Upper lobe of left lung (tissue), 6 donors: ENCODE data around the gene FGF1. TPM values are rescaled to one million over a fixed set of nuclear protein-coding genes. Genes with fewer than 3 reads are reported as not detected.

Experiments used
- ATAC-seq, 2 donors: fragments of 200-7000 bp; cut with Tn5 transposase; one replicate each; pipeline ENCODE4 v1.9.1; 2022; ENCODE audit warnings: mild to moderate bottlenecking in 2 of 2, moderate library complexity in 2 of 2; ENCODE audit not compliant: low FRiP score in 2 of 2
- DNase-seq, 2 donors: peaks; one replicate each; pipeline ENCODE4 v3.0.0-alpha.2; 2019 to 2020
- H3K27ac ChIP-seq, 4 donors: fragments of 200-600 bp; sonication (generic); one replicate each; pipeline ENCODE4 v1.5.1; 2016 to 2019
- H3K27me3 ChIP-seq, 4 donors: fragments of 200-600 bp; sonication (generic); one replicate each; pipeline ENCODE4 v1.5.1; 2017 to 2019
- H3K36me3 ChIP-seq, 4 donors: fragments of 200-600 bp; sonication (generic); one replicate each; pipeline ENCODE4 v1.5.1; 2016 to 2019
- H3K4me1 ChIP-seq, 4 donors: fragments of 200-600 bp; sonication (generic); one replicate each; pipeline ENCODE4 v1.5.1; 2018 to 2019
- H3K4me3 ChIP-seq, 4 donors: fragments of 200-600 bp; sonication (generic); one replicate each; pipeline ENCODE4 v1.5.1; 2017 to 2019; ENCODE audit warnings: mild to moderate bottlenecking in 2 of 4, moderate library complexity in 1 of 4
- H3K9me3 ChIP-seq, 4 donors: fragments of 200-600 bp; sonication (generic); one replicate each; pipeline ENCODE4 v1.5.1; 2018 to 2019
- EP300 ChIP-seq, 4 donors: sonication (generic); formaldehyde crosslinking; IDR thresholded peaks; one replicate each; pipeline ENCODE4 v1.5.1; 2017; ENCODE audit warnings: antibody characterized with exemption in 4 of 4, control low read depth in 2 of 4
- POLR2A ChIP-seq, 4 donors: fragments of 450-650 bp; IDR thresholded peaks; one replicate each; pipeline ENCODE4 v1.5.1; 2016 to 2017; ENCODE audit warnings: antibody characterized with exemption in 4 of 4, mild to moderate bottlenecking in 2 of 4
- POLR2AphosphoS5 ChIP-seq, 2 donors: sonication (generic); formaldehyde crosslinking; IDR thresholded peaks; one replicate each; pipeline ENCODE4 v1.5.1; 2017; ENCODE audit warnings: antibody characterized with exemption in 2 of 2
- WGBS, 2 donors: methylation state at CpG; one replicate each; pipeline ENCODE4 v1.1.5; 2017 to 2018; 5-methylcytosine and 5-hydroxymethylcytosine counted together
- total RNA-seq, 6 donors: library from RNA; depleted of rRNA in 4 of 6; stranded (reverse); fragments of >200 nt in 4 of 6; gene quantifications; one replicate each; pipeline versions ENCODE4 v1.1.0 to v1.2.1, GENCODE V29; 2016 to 2021
- TF ChIP-seq, protein P1 (sequence below), 6 experiments: fragments of 450-650 bp in 4 of 6; fragments of 200-600 bp in 2 of 6; sonication (generic) in 2 of 6; IDR thresholded peaks; one replicate each; pipeline ENCODE4 v1.5.1; 2016 to 2019; ENCODE audit warnings: antibody characterized with exemption in 6 of 6
- donor health status: DM: no; HTN: no; CAD: no; lungs with moderate emphysema.
- donor health status: DM: no; HTN: yes; CAD: no; lungs with severe emphysema.

FGF1 gene
- total RNA-seq, 6 donors from 2014 or later = 0.63 to 1.3 (median 0.77) TPM; not detected in 2

- Histone ChIP-seq H3K9me3 (no peaks in the 10 kb centered on the region), H3K4me1 (no peaks in the 10 kb centered on the region), H3K36me3 (no peaks in the 10 kb centered on the region), H3K4me3 (no peak overlapping the region), H3K27ac (no peak overlapping the region), H3K27me3 (no peaks in the 10 kb centered on the region)
- no peak for TF ChIP-seq EP300 (IDR thresholded peaks at IDR 0.05)
- TF ChIP-seq, protein P1, sequence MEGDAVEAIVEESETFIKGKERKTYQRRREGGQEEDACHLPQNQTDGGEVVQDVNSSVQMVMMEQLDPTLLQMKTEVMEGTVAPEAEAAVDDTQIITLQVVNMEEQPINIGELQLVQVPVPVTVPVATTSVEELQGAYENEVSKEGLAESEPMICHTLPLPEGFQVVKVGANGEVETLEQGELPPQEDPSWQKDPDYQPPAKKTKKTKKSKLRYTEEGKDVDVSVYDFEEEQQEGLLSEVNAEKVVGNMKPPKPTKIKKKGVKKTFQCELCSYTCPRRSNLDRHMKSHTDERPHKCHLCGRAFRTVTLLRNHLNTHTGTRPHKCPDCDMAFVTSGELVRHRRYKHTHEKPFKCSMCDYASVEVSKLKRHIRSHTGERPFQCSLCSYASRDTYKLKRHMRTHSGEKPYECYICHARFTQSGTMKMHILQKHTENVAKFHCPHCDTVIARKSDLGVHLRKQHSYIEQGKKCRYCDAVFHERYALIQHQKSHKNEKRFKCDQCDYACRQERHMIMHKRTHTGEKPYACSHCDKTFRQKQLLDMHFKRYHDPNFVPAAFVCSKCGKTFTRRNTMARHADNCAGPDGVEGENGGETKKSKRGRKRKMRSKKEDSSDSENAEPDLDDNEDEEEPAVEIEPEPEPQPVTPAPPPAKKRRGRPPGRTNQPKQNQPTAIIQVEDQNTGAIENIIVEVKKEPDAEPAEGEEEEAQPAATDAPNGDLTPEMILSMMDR (IDR thresholded peaks at IDR 0.05) = no peak
- TF ChIP-seq POLR2AphosphoS5 (IDR thresholded peaks at IDR 0.05) = no peak
- TF ChIP-seq POLR2A (IDR thresholded peaks at IDR 0.05) = no peak
- no peak for ATAC-seq
- DNase-seq = no peak
- WGBS, 2 donors = 84 to 90% methylated on average over 4 of the region's 4 CpGs
Measured at GRCh38 chr5:142572006-142572405, 113.9 kb downstream of the FGF1 start.

DNA sequence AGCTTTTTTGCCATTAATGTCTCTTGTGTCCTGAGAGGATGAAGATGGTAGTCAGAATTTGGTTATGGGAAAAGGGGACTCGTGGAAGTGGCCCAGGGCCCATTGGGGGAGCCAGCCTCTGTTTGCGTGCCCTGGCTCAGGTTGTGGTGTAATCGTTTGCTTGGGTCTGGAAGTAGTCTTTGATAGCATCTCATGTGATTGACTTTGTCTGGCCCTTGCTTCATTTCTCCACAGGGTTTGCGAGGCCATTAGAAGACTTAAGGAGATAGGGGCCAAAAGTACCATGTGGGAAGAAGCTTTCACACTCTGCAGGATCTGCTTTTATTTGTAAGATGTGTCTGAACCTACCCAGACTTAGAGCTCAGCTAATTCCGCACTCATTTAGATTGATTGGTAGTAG is 114.5 kb downstream of the FGF1 start:
- Histone ChIP-seq H3K4me3 (no peak overlapping the region), H3K36me3 (no peaks in the 10 kb centered on the region), H3K4me1 (no peaks in the 10 kb centered on the region), H3K27me3 (no peaks in the 10 kb centered on the region), H3K27ac (no peak overlapping the region), H3K9me3 (no peaks in the 10 kb centered on the region)
- no peak for DNase-seq
- WGBS, 2 donors = 77 to 88% methylated on average over 5 of the region's 5 CpGs
- TF ChIP-seq, protein P1 (IDR thresholded peaks at IDR 0.05) = no peak
- TF ChIP-seq POLR2AphosphoS5 (IDR thresholded peaks at IDR 0.05) = no peak
- no peak for TF ChIP-seq POLR2A (IDR thresholded peaks at IDR 0.05)
- TF ChIP-seq EP300 (IDR thresholded peaks at IDR 0.05) = no peak
- no peak for ATAC-seq

GRCh38 chr5:142569905-142570304 is 116.0 kb downstream of the FGF1 start:
- H3K9me3 ChIP-seq = no peaks in the 10 kb centered on the region
- no peak overlapping the region for H3K4me3 ChIP-seq
- no peak for DNase-seq
- H3K36me3 ChIP-seq = no peaks in the 10 kb centered on the region
- TF ChIP-seq POLR2A (IDR thresholded peaks at IDR 0.05) (no peak), EP300 (IDR thresholded peaks at IDR 0.05) (no peak)
- H3K27me3 ChIP-seq = no peaks in the 10 kb centered on the region
- 81 to 86% methylated on average over 6 of the region's 6 CpGs for WGBS, 2 donors
- H3K4me1 ChIP-seq = no peaks in the 10 kb centered on the region
- no peak overlapping the region for H3K27ac ChIP-seq
- ATAC-seq = no peak

- no peak for DNase-seq
- H3K27ac ChIP-seq = peak overlapping the region in 1 of 4 donors; percentile 47
- 85 to 89% methylated on average over 3 of the region's 3 CpGs for WGBS, 2 donors
- no peaks in the 10 kb centered on the region for H3K9me3 ChIP-seq
- H3K4me1 ChIP-seq = no peaks in the 10 kb centered on the region
- ATAC-seq = no peak
- no peaks in the 10 kb centered on the region for H3K27me3 ChIP-seq
- H3K36me3 ChIP-seq = no peaks in the 10 kb centered on the region
- no peak overlapping the region for H3K4me3 ChIP-seq
- TF ChIP-seq POLR2A (IDR thresholded peaks at IDR 0.05) (no peak), EP300 (IDR thresholded peaks at IDR 0.05) (no peak), POLR2AphosphoS5 (IDR thresholded peaks at IDR 0.05) (no peak)
- TF ChIP-seq, protein P1 (IDR thresholded peaks at IDR 0.05) = no peak
Measured at GRCh38 chr5:142568996-142569335, 116.9 kb downstream of the FGF1 start.

DNA sequence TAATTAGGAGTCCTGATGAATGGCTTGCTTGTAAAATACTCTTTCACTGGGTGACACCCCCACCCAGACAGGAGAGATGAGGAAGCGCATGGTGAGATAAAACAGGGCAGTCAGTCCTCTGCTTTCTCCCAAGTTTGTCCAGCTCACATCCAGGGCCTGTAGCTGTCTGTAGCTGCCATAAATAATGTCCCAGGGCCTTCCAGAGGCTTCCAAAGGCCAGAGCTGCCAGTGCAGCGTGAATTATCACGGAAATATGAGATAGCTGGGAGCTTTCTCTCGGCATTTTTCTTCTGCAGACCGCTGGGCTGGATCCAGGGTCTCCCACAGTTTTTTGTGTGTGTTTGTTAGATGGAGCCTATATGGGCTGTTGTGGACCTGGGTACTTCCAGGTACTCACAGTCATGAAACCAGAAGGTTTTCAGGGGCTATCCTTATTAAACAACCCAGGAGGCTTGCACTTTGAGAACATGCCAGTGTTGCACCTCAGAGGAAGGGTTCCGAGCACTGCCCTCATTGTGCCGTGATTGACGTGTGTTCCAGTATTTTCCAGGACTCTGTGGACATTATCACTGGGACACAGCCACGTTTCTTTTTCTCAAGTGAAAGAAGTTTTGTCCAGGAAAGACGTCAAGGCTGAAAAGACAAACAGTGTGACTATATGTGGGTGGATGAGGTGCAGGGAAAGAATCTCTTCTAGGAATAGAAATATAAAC is 117.5 kb downstream of the FGF1 start:
- H3K4me1 ChIP-seq = no peaks in the 10 kb centered on the region
- no peaks in the 10 kb centered on the region for H3K27me3 ChIP-seq
- H3K36me3 ChIP-seq = no peaks in the 10 kb centered on the region
- no peak for DNase-seq
- WGBS, 2 donors = 58 to 77% methylated on average over 10 of the region's 10 CpGs
- peak overlapping the region in 1 of 4 donors; percentile 47 for H3K27ac ChIP-seq
- ATAC-seq = peak in 1 of 2 donors; percentile 15
- no peaks in the 10 kb centered on the region for H3K9me3 ChIP-seq
- peak in 2 of 4 donors; percentile 54 to 60 for TF ChIP-seq EP300 (IDR thresholded peaks at IDR 0.05)
- TF ChIP-seq POLR2AphosphoS5 (IDR thresholded peaks at IDR 0.05) = no peak
- no peak overlapping the region for H3K4me3 ChIP-seq
